ENCODE measurements around the gene CADM1. TPM values are rescaled to one million over a fixed set of nuclear protein-coding genes. Genes with fewer than 3 reads are reported as not detected.

CADM1 gene
- polyA plus RNA-seq, 1 experiment = 31.8 TPM

- POLR2A ChIA-PET = no interaction called here
- DNase-seq (ENCODE audit: low read depth) = no peak
- Histone ChIP-seq H3K27me3 (ENCODE audit: control insufficient read depth, insufficient read depth, low read length) (no peaks in the 10 kb centered on the region), H3K4me3 (ENCODE audit: low read depth, low read length) (no peak overlapping the region), H3K36me3 (ENCODE audit: control insufficient read depth, insufficient read depth, low read length) (no peaks in the 10 kb centered on the region)
- CTCF ChIA-PET = interaction anchor here (0.5 kb wide), 1 partner anchor 70 kb away, joined by 3 read pairs; no protein-coding TSS in a partner anchor
- no peak for TF ChIP-seq CTCF (IDR thresholded peaks at IDR 0.05; ENCODE audit: insufficient read depth, low read depth, low read length)
These were observed 94.5 kb downstream of the CADM1 start for GRCh38 chr11:115409691-115410220.

- H3K36me3 ChIP-seq (ENCODE audit: control insufficient read depth, insufficient read depth, low read length) = no peaks in the 10 kb centered on the region
- ChIA-PET CTCF (no interaction called here), POLR2A (no interaction called here)
- no peaks in the 10 kb centered on the region for H3K27me3 ChIP-seq (ENCODE audit: control insufficient read depth, insufficient read depth, low read length)
- no peak for DNase-seq (ENCODE audit: low read depth)
- H3K4me3 ChIP-seq (ENCODE audit: low read depth, low read length) = no peak overlapping the region
- no peak for TF ChIP-seq CTCF (IDR thresholded peaks at IDR 0.05; ENCODE audit: insufficient read depth, low read depth, low read length)
These were observed 95.0 kb downstream of the CADM1 start for GRCh38 chr11:115409116-115409670.

GRCh38 chr11:115408036-115408921 lies 95.9 kb downstream of the CADM1 start:
- TF ChIP-seq CTCF (IDR thresholded peaks at IDR 0.05; ENCODE audit: insufficient read depth, low read depth, low read length) = no peak
- DNase-seq (ENCODE audit: low read depth) = peak; percentile 14
- CTCF ChIA-PET = no interaction called here

GRCh38 chr11:115407496-115407895 lies 96.7 kb downstream of the CADM1 start:
- POLR2A ChIA-PET = no interaction called here
- TF ChIP-seq CTCF (IDR thresholded peaks at IDR 0.05; ENCODE audit: insufficient read depth, low read depth, low read length) = no peak
- CTCF ChIA-PET = interaction anchor here (0.6 kb wide), 1 partner anchor 57 kb away, joined by 3 read pairs; no protein-coding TSS in a partner anchor
- no peak overlapping the region for H3K4me3 ChIP-seq (ENCODE audit: low read depth, low read length)
- no peak for DNase-seq (ENCODE audit: low read depth)
- H3K27me3 ChIP-seq (ENCODE audit: control insufficient read depth, insufficient read depth, low read length) = no peaks in the 10 kb centered on the region
- no peaks in the 10 kb centered on the region for H3K36me3 ChIP-seq (ENCODE audit: control insufficient read depth, insufficient read depth, low read length)

More at GRCh38 chr11:115408036-115408921, 95.9 kb downstream of the CADM1 start:
- POLR2A ChIA-PET = no interaction called here
- Histone ChIP-seq H3K36me3 (ENCODE audit: control insufficient read depth, insufficient read depth, low read length) (no peaks in the 10 kb centered on the region), H3K4me3 (ENCODE audit: low read depth, low read length) (no peak overlapping the region), H3K27me3 (ENCODE audit: control insufficient read depth, insufficient read depth, low read length) (no peaks in the 10 kb centered on the region)

- H3K27me3 ChIP-seq (ENCODE audit: control insufficient read depth, insufficient read depth, low read length) = no peaks in the 10 kb centered on the region
- H3K4me3 ChIP-seq (ENCODE audit: low read depth, low read length) = no peak overlapping the region
- no peak for TF ChIP-seq CTCF (IDR thresholded peaks at IDR 0.05; ENCODE audit: insufficient read depth, low read depth, low read length)
- ChIA-PET POLR2A (no interaction called here), CTCF (no interaction called here)
- no peaks in the 10 kb centered on the region for H3K36me3 ChIP-seq (ENCODE audit: control insufficient read depth, insufficient read depth, low read length)
- DNase-seq (ENCODE audit: low read depth) = no peak
These were observed 97.8 kb downstream of the CADM1 start for GRCh38 chr11:115406404-115406803.

All from BJ (cell line).